HepG2 (cell line): Measurements from ENCODE around the gene NPBWR2. TPM values are rescaled to one million over a fixed set of nuclear protein-coding genes. Genes with fewer than 3 reads are reported as not detected.

Source experiments
- ARID2 ChIP-seq: sonication (generic); formaldehyde crosslinking; IDR thresholded peaks from 2 replicates; pipeline ENCODE4 v1.8.1; 2022; ENCODE audit warnings: mild to moderate bottlenecking, missing genetic modification reagents, borderline replicate concordance
- CENPT ChIP-seq: sonication (generic); formaldehyde crosslinking; IDR thresholded peaks from 2 replicates; pipeline ENCODE4 v1.8.0; 2022; ENCODE audit warnings: low read depth, mild to moderate bottlenecking, moderate library complexity, missing genetic modification reagents
- EEA1 ChIP-seq: sonication (generic); formaldehyde crosslinking; IDR thresholded peaks from 2 replicates; pipeline ENCODE4 v1.5.1; 2020; ENCODE audit warnings: mild to moderate bottlenecking, missing genetic modification reagents, borderline replicate concordance
- GRHL1 ChIP-seq: sonication (generic); formaldehyde crosslinking; conservative IDR thresholded peaks from 2 replicates; pipeline ENCODE4 v1.8.0; 2022; ENCODE audit warnings: missing genetic modification reagents
- GTF2F1 ChIP-seq: fragments of 150-350 bp; IDR thresholded peaks from 2 replicates; pipeline ENCODE4 v1.6.1; 2014; ENCODE audit warnings: low read length
- HES4 ChIP-seq: sonication (generic); formaldehyde crosslinking; IDR thresholded peaks from 2 replicates; pipeline ENCODE4 v1.9.0; 2021; ENCODE audit warnings: mild to moderate bottlenecking, missing genetic modification reagents, borderline replicate concordance
- HNF1A ChIP-seq, 2 experiments: sonication (generic) in 1 of 2; formaldehyde crosslinking in 1 of 2; IDR thresholded peaks; 2 replicates each; pipeline versions ENCODE4 v1.4.0 to v1.6.1; 2016 to 2020; ENCODE audit warnings: borderline replicate concordance in 1 of 2, low read depth in 1 of 2, mild to moderate bottlenecking in 1 of 2, missing genetic modification reagents in 1 of 2
- HNRNPL ChIP-seq: fragments of 200-400 bp; formaldehyde crosslinking; IDR thresholded peaks from 2 replicates; pipeline ENCODE4 v1.6.1; 2017; ENCODE audit warnings: mild to moderate bottlenecking, low read depth, low read length
- HNRNPUL1 ChIP-seq: fragments of 200-400 bp; formaldehyde crosslinking; IDR thresholded peaks from 2 replicates; pipeline ENCODE4 v1.6.1; 2017; ENCODE audit warnings: low read depth, mild to moderate bottlenecking, low read length, moderate library complexity
- IRX3 ChIP-seq: sonication (generic); formaldehyde crosslinking; IDR thresholded peaks from 2 replicates; pipeline ENCODE4 v1.8.1; 2023; ENCODE audit warnings: mild to moderate bottlenecking, low read depth, missing genetic modification reagents, borderline replicate concordance
- MAFF ChIP-seq: IDR thresholded peaks from 2 replicates; pipeline ENCODE4 v1.6.1; 2011; ENCODE audit warnings: low read depth, low read length, improper control_type of control experiment
- MLLT10 ChIP-seq: sonication (generic); formaldehyde crosslinking; IDR thresholded peaks from 2 replicates; pipeline ENCODE4 v1.4.0; 2020; ENCODE audit warnings: missing genetic modification reagents
- SP2 ChIP-seq: sonication (generic); formaldehyde crosslinking; IDR thresholded peaks from 2 replicates; pipeline ENCODE4 v1.5.1; 2020; ENCODE audit warnings: mild to moderate bottlenecking, missing genetic modification reagents
- SRY ChIP-seq: sonication (generic); formaldehyde crosslinking; IDR thresholded peaks from 2 replicates; pipeline ENCODE4 v1.8.0; 2022; ENCODE audit warnings: mild to moderate bottlenecking, missing genetic modification reagents
- TEAD2 ChIP-seq: sonication (generic); formaldehyde crosslinking; IDR thresholded peaks from 2 replicates; pipeline ENCODE4 v1.9.0; 2021; ENCODE audit warnings: missing genetic modification reagents
- ZBTB20 ChIP-seq: sonication (generic); formaldehyde crosslinking; IDR thresholded peaks from 2 replicates; pipeline ENCODE4 v1.8.1; 2023; ENCODE audit warnings: missing genetic modification reagents, low read depth, mild to moderate bottlenecking, borderline replicate concordance
- ZFP36 ChIP-seq: fragments of 150-350 bp; IDR thresholded peaks from 2 replicates; pipeline ENCODE4 v1.6.1; 2018; ENCODE audit warnings: borderline replicate concordance, low read length, low read depth; ENCODE audit not compliant: partially characterized antibody
- ZFP62 ChIP-seq: sonication (generic); formaldehyde crosslinking; IDR thresholded peaks from 2 replicates; pipeline ENCODE4 v1.4.0; 2020; ENCODE audit warnings: missing genetic modification reagents
- ZNF770 ChIP-seq: sonication (generic); formaldehyde crosslinking; IDR thresholded peaks from 2 replicates; pipeline ENCODE4 v1.5.0; 2020; ENCODE audit warnings: mild to moderate bottlenecking, missing genetic modification reagents
- ZSCAN22 ChIP-seq: sonication (generic); formaldehyde crosslinking; IDR thresholded peaks from 2 replicates; pipeline ENCODE4 v1.4.0; 2020; ENCODE audit warnings: mild to moderate bottlenecking, missing genetic modification reagents
- ZSCAN29 ChIP-seq: sonication (generic); formaldehyde crosslinking; conservative IDR thresholded peaks from 2 replicates; pipeline ENCODE4 v1.4.0; 2020; ENCODE audit warnings: mild to moderate bottlenecking, missing genetic modification reagents
- polyA plus RNA-seq, 8 experiments: library from polyadenylated mRNA; depleted of rRNA in 3 of 8; stranded (reverse) in 7 of 8; unstranded in 1 of 8; fragments of >200 nt; fragmentation: Illumina TruSeq in 4 of 8; extraction: Trizol in 4 of 8; gene quantifications; 2 replicates each; pipeline versions ENCODE4 v1.2.1 to v1.2.3, GENCODE V29; 2011 to 2016; ENCODE audit warnings: low read depth in 4 of 8, missing spikeins in 1 of 8, mixed read lengths in 1 of 8; ENCODE audit not compliant: insufficient read depth in 1 of 8
- total RNA-seq, 5 experiments: library from RNA; depleted of rRNA; stranded (reverse); fragments of >200 nt; fragmentation: Illumina TruSeq; extraction: Trizol; gene quantifications; 2 replicates each; pipeline ENCODE4 v1.2.3, GENCODE V29; 2016; ENCODE audit warnings: low read depth in 1 of 5

Gene NPBWR2
- total and polyA plus RNA-seq, 2 of the 13 experiments (the other 11 are each of a cell fraction or from before 2014, with no cell fraction given) = not detected

GRCh38 chr20:64056889-64057627, 50.3 kb downstream of the NPBWR2 start (continued):
- TF ChIP-seq GRHL1 = no peak
- TF ChIP-seq GTF2F1 = no peak
- peak; percentile 74; the same call in 1 of the 2 replicates for TF ChIP-seq ZNF770 (CRISPR knock-in tag)
- no peak; the same call in 1 of the 2 replicates for TF ChIP-seq ZSCAN22 (CRISPR knock-in tag)
- TF ChIP-seq HES4 = 0 out of 2 replicates have a peak, but pooled peaks have one; percentile 13
- no peak; the same call in 1 of the 2 replicates for TF ChIP-seq ZSCAN29 (CRISPR knock-in tag)
- TF ChIP-seq ZFP36 = peak; percentile 27
- no peak for TF ChIP-seq MLLT10 (CRISPR knock-in tag)
- no peak for TF ChIP-seq ZBTB20 (CRISPR knock-in tag)
- TF ChIP-seq TEAD2 (CRISPR knock-in tag) = no peak
- no peak for TF ChIP-seq HNF1A (IDR thresholded peaks at IDR 0.05; ENCODE audit: low read depth)
- no peak; the same call in none of the 2 replicates for TF ChIP-seq HNF1A (CRISPR knock-in tag; IDR thresholded peaks at IDR 0.05; ENCODE audit: borderline replicate concordance)
- TF ChIP-seq EEA1 (CRISPR knock-in tag) = 0 out of 2 replicates have a peak, but pooled peaks have one; percentile 52
- no peak for TF ChIP-seq HNRNPUL1
- no peak for TF ChIP-seq MAFF
- TF ChIP-seq ZFP62 (CRISPR knock-in tag) = no peak
- peak; percentile 88; the same call in 1 of the 2 replicates for TF ChIP-seq SRY
- TF ChIP-seq IRX3 = no peak
- TF ChIP-seq HNRNPL = peak; percentile 14; the same call in 1 of the 2 replicates
- 0 out of 2 replicates have a peak, but pooled peaks have one; percentile 42 for TF ChIP-seq ARID2
- TF ChIP-seq SP2 (CRISPR knock-in tag) = peak; percentile 34; the same call in 1 of the 2 replicates
- TF ChIP-seq CENPT (CRISPR knock-in tag) = no peak; the same call in 1 of the 2 replicates
